Fibroblast of lung (primary cell): ENCODE measurements around the gene PPRC1. TPM values are rescaled to one million over a fixed set of nuclear protein-coding genes. Genes with fewer than 3 reads are reported as not detected.
"Not testable (repeated sequence)": the region's sequence is repeated elsewhere in the genome, so short reads cannot be mapped to it uniquely, and the experiment has no call there.

Experiments used
- DNase-seq, 2 donors: peaks; one replicate each; pipeline versions ENCODE4 v3.0.0 to v3.0.0-alpha.2; 2010; ENCODE audit warnings: low read depth in 2 of 2
- H2AFZ ChIP-seq: 2 replicates; pipeline ENCODE4 v1.5.1; 2012; ENCODE audit warnings: low read length, control low read depth, inconsistent platforms
- H3K27ac ChIP-seq: 2 replicates; pipeline ENCODE4 v1.5.1; 2011; ENCODE audit warnings: low read length, control low read depth; ENCODE audit not compliant: insufficient read depth
- H3K27me3 ChIP-seq: 2 replicates; pipeline ENCODE4 v1.5.1; 2011; ENCODE audit warnings: mild to moderate bottlenecking, low read length; ENCODE audit not compliant: control insufficient read depth, insufficient read depth
- H3K36me3 ChIP-seq: 2 replicates; pipeline ENCODE4 v1.5.1; 2011; ENCODE audit warnings: low read length; ENCODE audit not compliant: control insufficient read depth, insufficient read depth
- H3K4me1 ChIP-seq: 2 replicates; pipeline ENCODE4 v1.5.1; 2011; ENCODE audit warnings: low read length; ENCODE audit not compliant: control insufficient read depth, insufficient read depth; ENCODE audit errors: extremely low read depth
- H3K4me2 ChIP-seq: 2 replicates; pipeline ENCODE4 v1.5.1; 2011; ENCODE audit warnings: low read length, control low read depth; ENCODE audit not compliant: insufficient read depth; ENCODE audit errors: extremely low read depth
- H3K4me3 ChIP-seq, 4 experiments: fragments of 200-600 bp in 1 of 4; sonication (generic) in 1 of 4; replicated peaks in 1 of 4; 2 replicates each; pipeline ENCODE4 v1.5.1; 2011 to 2016; ENCODE audit warnings: low read length in 4 of 4, low read depth in 3 of 4, mild to moderate bottlenecking in 3 of 4, control low read depth in 2 of 4, inconsistent platforms in 1 of 4, mixed read lengths in 1 of 4; ENCODE audit not compliant: insufficient read depth in 1 of 4; ENCODE audit errors: control extremely low read depth in 1 of 4
- H3K79me2 ChIP-seq: 2 replicates; pipeline ENCODE4 v1.5.1; 2012; ENCODE audit warnings: mild to moderate bottlenecking, low read length, inconsistent platforms; ENCODE audit not compliant: control insufficient read depth, insufficient read depth
- H3K9ac ChIP-seq: 2 replicates; pipeline ENCODE4 v1.5.1; 2011; ENCODE audit warnings: mild to moderate bottlenecking, low read length, control low read depth; ENCODE audit not compliant: insufficient read depth
- H3K9me3 ChIP-seq: 2 replicates; pipeline ENCODE4 v1.5.1; 2012; ENCODE audit warnings: low read depth, low read length; ENCODE audit not compliant: control insufficient read depth, insufficient read depth
- H4K20me1 ChIP-seq: 2 replicates; pipeline ENCODE4 v1.5.1; 2011; ENCODE audit warnings: low read length; ENCODE audit not compliant: control insufficient read depth, insufficient read depth; ENCODE audit errors: extremely low read depth
- EZH2 ChIP-seq: IDR thresholded peaks from 2 replicates; pipeline ENCODE4 v1.5.1; 2012; ENCODE audit warnings: low read length, control low read depth, mild to moderate bottlenecking; ENCODE audit errors: missing control alignments
- polyA plus RNA-seq, 2 donors: library from polyadenylated mRNA; depleted of rRNA in 1 of 2; stranded (reverse) in 1 of 2; unstranded in 1 of 2; fragments of >200 nt; gene quantifications; 2 replicates each; pipeline ENCODE4 v1.2.1, GENCODE V29; 2011 to 2012; ENCODE audit warnings: missing spikeins in 1 of 2
- total RNA-seq: library from RNA; depleted of rRNA; stranded (reverse); fragments of >200 nt; gene quantifications from 2 replicates; pipeline ENCODE4 v1.2.1, GENCODE V29; 2014
- TF ChIP-seq, protein P1 (sequence below), 2 donors: IDR thresholded peaks in 1 of 2; conservative IDR thresholded peaks in 1 of 2; 1 replicate in 1 of 2; 2 replicates in 1 of 2; pipeline ENCODE4 v1.5.1; 2011 to 2012; ENCODE audit warnings: low read length in 2 of 2, control low read depth in 1 of 2, inconsistent platforms in 1 of 2, low read depth in 1 of 2, mild to moderate bottlenecking in 1 of 2

PPRC1 gene
- total and polyA plus RNA-seq, 2 donors (not counting 1 experiment from before 2014, with no cell fraction given), result 9.9 to 13.5 TPM

DNA sequence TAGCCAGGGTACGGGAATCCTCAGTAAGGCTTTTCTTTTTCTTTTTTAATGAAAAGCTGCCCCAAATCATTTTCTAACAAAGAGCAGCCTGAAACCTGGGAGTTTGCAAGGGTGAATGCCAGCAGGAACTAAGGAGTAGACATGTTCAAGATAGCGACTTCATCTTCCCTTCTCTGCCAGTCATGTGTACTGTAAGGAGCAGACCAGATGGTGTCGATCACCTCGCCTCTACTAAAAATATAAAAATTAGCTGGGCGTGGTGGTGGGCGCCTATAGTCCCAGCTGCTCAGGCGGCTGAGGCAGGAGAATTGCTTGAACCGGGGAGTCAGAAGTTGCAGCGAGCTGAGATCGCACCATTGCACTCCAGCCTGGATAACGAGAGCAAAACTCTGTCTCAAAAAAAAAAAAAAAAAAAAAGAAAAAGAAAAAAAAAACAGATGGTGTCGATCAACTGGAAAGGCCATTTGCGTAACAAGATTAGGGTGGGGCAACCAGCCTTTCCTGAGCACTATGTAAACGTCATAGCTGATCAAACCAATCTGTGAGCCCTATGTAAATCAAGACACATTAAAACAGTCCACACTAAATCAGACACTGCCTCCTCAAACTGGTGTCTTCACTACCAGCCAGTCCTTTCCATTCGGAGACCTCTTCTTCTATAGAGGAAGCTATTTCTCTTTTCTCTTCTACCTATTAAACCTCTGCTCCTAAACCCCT, 53.1 kb downstream of the PPRC1 start:
- Histone ChIP-seq H3K4me3 (no peak overlapping the region), H3K4me2 (no peak overlapping the region), H2AFZ (no peak overlapping the region), H3K27ac (no peak overlapping the region), H4K20me1 (no peaks in the 10 kb centered on the region), H3K79me2 (no peaks in the 10 kb centered on the region), H3K4me1 (no peaks in the 10 kb centered on the region), H3K9me3 (no peaks in the 10 kb centered on the region), H3K9ac (no peak overlapping the region), H3K36me3 (no peaks in the 10 kb centered on the region), H3K27me3 (no peaks in the 10 kb centered on the region)
- TF ChIP-seq, protein P1, sequence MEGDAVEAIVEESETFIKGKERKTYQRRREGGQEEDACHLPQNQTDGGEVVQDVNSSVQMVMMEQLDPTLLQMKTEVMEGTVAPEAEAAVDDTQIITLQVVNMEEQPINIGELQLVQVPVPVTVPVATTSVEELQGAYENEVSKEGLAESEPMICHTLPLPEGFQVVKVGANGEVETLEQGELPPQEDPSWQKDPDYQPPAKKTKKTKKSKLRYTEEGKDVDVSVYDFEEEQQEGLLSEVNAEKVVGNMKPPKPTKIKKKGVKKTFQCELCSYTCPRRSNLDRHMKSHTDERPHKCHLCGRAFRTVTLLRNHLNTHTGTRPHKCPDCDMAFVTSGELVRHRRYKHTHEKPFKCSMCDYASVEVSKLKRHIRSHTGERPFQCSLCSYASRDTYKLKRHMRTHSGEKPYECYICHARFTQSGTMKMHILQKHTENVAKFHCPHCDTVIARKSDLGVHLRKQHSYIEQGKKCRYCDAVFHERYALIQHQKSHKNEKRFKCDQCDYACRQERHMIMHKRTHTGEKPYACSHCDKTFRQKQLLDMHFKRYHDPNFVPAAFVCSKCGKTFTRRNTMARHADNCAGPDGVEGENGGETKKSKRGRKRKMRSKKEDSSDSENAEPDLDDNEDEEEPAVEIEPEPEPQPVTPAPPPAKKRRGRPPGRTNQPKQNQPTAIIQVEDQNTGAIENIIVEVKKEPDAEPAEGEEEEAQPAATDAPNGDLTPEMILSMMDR (conservative IDR thresholded peaks at IDR 0.05 in 1 of 2, IDR thresholded peaks at IDR 0.05 in 1 of 2; ENCODE audit: low read depth in 1 of 2, low read length in 2 of 2), result no peak
- DNase-seq, result peak in 1 of 2 donors; percentile 70

DNA sequence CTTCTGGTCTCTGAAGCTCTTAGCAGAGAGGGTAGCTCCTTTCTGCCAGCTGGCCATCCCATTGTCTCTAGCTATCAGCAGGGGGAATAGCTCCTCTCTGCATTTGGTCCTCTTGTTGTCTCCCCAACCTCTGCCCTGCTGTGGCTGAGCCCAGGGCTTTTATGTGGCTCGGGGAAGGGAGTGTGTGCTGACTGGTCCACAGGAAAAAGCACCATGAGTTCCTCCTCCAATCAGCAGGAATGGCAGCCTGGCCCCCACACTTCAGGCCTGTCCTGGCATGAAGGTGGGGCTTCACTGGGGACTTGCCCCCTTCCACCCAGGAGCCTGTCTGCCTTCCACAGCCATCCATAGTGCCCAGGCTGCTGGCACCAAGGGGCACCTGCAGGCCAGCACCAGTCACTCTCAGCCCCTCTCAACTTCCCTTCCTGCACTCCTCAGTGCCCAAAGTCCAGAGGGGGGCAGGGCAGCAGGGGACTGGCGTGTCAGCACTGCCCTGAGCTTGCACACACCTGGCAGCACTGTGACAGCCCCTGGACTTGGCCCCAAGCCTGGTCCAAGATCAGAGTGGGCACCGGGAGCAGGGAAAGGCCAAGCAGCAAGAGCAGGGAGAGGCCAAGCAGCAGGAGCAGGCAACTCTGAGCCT, 55.6 kb downstream of the PPRC1 start:
- DNase-seq, result no peak
- Histone ChIP-seq H3K9ac (no peak overlapping the region), H3K79me2 (no peaks in the 10 kb centered on the region), H3K27me3 (no peaks in the 10 kb centered on the region), H4K20me1 (no peaks in the 10 kb centered on the region), H3K9me3 (no peaks in the 10 kb centered on the region), H3K4me1 (no peaks in the 10 kb centered on the region), H3K36me3 (no peaks in the 10 kb centered on the region), H3K27ac (no peak overlapping the region), H2AFZ (no peak overlapping the region), H3K4me2 (no peak overlapping the region), H3K4me3 (no peak overlapping the region)
- TF ChIP-seq, protein P1 (conservative IDR thresholded peaks at IDR 0.05 in 1 of 2, IDR thresholded peaks at IDR 0.05 in 1 of 2; ENCODE audit: low read depth in 1 of 2, low read length in 2 of 2), result no peak
- no peak for TF ChIP-seq EZH2

DNA sequence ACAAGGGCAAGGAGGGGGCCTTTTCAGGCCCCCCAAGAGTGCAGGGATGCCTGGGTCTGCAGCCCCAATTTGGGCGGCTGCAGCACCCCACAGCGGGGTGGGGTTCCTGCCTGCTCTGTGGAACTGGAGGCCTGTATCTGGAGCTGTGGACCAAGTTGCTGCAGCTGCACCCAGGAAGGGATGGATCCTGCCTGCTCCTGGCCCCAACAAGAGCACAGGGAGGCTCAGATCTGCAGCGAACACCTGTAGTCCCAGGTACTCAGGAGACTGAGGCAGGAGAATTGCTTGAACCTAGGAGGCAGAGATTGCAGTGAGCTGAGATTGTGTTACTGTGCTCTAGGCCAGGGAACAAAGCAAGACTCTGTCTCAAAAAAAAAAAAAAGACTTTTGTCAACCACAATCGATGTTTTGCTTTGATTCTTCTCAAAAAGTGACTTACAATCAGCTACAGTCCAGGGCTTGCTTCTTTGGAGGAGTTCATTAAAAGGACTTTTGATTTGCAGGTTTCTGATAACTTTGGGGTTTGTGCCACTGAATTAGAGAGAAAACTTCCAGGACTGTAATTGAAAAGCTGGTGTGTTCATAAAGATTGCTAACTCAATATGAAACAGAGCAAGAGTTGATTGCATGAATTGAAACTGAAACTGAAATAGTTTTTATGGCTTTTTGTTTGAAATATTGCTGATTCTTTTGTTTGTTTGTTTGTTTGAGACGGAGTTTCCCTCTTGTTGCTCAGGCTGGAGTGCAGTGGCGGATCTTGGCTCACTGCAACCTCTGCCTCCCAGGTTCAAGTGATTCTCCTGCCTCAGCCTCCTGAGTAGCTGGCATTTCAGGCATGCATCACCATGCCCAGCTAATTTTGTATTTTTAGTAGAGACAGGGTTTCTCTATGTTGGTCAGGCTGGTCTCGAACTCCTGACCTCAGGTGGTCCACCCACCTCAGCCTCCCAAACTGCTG, 56.4 kb downstream of the PPRC1 start:
- DNase-seq, H3K36me3 ChIP-seq, H3K27me3 ChIP-seq, H2AFZ ChIP-seq, H3K9me3 ChIP-seq, H3K4me1 ChIP-seq, H3K4me3 ChIP-seq, H3K79me2 ChIP-seq, H3K27ac ChIP-seq, H4K20me1 ChIP-seq, H3K9ac ChIP-seq: not testable (repeated sequence)
- H3K4me2 ChIP-seq, result peak overlapping the region; percentile 40
